Right hindlimb (tissue), 1 donor: ENCODE results near the gene RNF151.

ENCODE experiments used
- DNase-seq: peaks from one replicate; pipeline ENCODE4 v3.0.0-alpha.2; 2018

Gene RNF151

DNA sequence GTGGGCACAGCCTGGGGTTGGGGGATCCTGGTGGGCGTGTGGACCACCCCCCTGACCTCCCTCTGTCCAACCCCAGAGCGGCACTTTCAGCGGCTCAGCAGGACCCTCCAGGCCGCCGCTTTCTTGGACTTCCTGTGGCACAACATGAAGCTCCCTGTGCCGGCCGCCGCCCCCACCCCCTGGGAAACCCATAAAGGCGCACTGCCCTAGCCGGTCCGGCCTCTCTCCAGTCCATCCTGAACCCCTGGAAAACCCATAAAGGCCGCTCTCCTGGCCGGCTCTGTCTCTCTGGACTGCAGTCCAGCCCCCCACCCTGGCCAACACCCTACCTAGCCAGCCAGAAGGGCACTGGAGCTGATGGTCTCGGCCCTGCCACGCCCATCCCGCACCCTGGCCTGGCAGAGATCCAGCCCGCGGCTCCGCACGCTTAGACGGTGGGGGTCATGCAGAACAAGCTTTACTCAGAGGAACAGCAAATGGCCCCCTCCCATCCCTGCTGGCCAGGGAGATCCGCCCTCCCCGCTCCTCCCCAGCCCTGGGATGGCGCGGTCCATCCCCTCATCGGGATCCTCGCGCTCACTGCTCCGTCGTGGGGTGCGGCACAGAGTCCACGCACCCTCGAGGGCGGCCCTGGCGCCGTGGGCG, 11.9 kb downstream of the RNF151 start:
- DNase-seq = no peak

DNA sequence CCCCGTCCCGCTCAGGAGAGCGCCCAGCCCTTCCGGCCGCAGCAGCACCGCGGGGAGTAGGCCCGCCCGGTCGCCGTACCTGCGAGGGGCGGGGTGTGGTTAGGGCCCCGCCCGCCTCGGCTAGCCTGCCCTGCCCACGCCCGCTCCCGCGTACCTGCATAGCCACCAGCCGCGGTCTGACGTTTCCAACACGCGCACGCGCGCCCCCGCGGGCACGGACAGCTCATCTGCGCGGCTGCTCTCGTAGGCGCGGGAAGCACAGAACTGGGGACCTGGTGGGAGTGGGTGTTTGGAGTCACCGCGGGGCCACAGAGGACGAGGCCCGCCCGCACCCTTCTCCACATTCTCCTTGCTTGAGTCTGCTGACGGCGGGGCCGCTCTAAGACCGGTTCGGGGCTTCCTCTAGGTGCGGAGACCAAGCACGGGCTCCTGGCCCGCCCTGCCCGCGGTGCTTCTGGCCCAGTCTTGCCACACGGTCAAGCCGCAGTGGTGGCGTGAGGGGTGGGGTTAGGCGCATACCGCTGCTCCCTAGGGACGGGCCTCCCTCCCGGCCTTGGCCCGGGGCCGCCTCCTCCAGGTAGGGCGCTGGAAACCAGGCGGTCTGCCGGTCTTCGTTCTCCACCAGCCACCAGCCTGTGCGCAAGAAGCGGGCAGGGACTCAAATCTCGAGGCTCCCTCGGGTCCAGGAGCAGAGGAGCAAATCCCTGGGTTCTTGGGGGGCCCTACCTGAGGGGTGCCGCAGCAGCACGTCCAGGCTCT, 12.8 kb downstream of the RNF151 start:
- no peak for DNase-seq

DNA sequence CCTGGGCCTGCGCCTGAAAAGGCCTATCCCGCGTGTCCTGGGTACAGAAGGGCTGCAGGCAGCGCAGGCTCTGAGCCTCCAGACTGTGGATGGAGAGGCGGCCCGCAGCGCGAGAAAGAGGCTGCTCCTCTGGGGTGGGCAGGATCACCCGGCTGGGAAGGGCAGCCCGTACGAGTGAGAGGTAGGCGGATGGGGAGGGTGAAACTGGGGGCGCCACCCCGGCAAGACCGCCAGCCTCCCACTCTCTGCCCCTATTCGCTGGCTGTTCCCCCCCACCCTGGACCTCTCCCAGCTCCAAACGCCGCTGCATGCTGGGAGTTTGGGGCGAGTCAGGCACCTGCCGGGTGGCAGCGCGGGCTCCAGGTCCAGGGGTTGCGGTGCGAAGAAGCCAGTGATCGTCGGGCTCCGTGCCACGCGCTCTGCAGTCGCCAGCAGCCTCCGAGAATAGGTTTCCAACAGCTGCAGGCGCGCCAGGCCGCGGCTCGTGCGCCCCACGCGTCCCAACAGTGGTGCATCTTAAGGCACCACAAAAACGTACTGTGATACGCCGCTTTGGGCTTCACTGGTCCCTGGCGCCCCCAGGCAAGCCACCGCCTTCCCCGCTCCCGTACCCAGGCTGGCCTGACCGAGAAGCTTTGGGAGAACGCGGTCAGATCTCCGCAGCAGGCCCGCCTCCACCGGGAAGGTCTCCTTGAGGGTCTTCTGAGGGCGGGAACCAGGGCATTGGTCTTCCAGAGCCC, 13.5 kb downstream of the RNF151 start:
- no peak for DNase-seq

DNA sequence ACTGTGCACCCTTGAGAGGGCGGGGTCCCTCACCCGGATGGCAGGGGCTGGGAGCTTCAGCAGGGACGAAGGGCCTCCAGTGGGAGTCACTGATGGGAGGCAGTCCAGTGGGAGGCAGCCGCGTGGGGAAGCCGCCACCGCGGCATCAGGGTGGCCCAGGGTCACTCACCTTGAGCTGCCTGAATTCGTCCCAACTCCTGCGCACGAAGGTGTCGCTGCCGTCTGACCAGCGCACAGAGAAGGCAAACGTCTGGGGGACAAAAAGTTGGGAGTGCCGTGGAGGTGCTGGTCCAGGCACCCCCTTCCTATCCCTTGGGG, 14.1 kb downstream of the RNF151 start:
- DNase-seq = no peak

DNA sequence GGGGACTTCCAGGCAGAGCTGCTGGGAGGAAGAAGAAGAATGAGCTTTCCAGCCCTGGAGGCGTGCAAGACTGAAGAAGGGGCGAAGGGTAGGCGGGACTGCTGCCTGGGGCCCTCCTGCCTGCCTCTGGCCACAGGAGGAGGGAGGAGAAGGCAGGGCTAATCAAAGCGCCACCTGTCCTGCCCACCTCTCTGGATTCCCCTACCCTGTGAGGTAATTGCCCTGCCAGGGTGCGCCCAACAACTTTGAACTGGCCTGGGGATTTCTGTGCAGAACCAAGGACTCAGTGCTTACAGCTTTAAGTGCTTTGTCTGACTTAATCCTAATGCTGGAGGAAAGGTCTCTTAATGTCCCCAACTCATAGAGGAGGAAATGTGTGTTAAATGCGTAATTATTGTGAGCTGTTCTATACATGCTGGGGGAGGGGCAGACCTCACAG, 14.8 kb downstream of the RNF151 start, which contains the start of gene NOXO1:
NOXO1 (minus strand) TSS at position 72 of the 439 bp plus-strand sequence. CDS start 290 bp downstream, outside the sequence.
- no peak for DNase-seq

DNA sequence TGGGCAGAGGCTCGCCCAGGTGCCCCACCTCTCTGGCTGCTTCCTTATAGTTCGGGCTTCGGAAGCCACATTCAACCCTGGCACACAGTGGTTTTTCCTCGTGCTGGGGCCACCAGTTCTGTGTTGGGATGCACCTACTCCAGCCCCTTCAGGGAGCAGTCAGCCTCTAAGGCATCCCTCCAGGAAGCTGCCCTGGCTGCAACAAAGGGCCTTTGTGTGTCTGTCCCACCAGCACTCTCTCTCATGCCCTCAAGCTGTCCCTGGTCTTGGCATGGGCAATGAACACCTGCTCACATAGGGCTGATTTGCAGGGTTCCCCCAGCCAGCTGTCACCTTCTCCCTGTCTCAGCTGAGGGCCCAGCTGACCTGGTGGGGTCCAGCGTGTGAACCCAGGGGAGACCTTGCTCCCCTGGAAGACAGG, 15.4 kb downstream of the RNF151 start:
- peak; percentile 58 for DNase-seq

DNA sequence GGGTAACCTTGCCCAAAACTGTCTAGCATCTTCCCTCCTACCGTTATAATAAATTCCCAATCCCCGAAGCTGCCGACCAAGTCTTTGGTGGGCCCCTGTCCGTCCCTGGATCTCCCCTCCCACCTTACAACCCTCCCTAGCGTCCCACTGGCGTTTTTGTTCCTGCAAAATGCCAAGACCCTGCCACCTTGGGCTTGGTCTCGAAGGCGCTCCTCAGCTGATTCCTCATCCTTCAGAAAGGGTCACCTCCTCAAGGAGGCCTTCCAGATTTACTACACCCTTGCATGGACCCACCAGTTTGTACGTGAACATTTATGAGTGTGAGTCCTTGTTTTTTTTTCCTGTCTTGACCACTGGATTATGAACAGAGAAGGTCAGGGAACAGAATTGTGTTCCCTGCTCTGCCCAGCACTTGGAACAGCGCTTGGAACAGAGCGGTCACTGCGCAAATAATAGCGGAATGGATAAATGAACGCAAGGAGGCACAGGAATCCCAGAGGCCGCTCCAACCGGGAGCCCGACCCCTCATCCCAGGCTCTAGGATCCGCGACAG, 16.4 kb downstream of the RNF151 start:
- no peak for DNase-seq

DNA sequence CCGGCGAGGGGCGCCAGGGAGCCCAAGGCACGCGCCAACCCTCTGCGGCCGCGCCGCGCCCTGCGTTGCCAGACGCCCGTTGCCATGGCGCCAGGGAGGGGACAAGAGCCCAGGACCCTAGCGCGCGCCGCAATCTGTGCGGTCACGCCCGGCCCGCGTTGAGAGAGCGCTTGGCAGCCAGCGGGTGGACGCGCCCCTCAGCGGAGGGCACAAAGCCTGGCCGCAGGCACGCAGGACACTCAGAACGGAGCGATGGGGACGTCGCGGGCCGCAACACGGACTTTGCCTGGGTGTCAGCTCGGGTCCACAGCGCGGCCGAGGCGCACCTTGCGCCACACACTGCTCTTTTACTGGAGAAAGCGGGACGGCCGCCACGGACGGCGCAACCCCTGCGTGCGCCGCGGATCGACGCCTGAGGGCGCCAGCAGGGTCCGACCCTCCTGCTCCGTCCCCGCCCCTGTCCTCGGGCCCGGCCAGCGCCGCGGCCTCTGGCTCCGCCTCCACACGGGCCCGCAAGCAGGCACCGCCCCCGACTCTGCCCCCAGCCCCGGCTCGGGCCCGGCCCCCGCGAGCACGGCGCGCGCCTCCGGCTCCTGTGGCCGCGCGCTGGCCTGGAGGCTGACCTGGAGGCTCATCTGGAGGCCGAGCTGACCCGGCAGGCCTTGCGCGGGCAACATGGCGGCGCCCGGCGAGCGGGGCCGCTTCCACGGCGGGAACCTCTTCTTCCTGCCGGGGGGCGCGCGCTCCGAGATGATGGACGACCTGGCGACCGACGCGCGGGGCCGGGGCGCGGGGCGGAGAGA, 17.1 kb downstream of the RNF151 start, which contains the start of gene GFER:
GFER (plus strand) TSS at position 650 of the 803 bp plus-strand sequence; CDS start at position 676, 26 bp downstream.
- peak; percentile 95 for DNase-seq

DNA sequence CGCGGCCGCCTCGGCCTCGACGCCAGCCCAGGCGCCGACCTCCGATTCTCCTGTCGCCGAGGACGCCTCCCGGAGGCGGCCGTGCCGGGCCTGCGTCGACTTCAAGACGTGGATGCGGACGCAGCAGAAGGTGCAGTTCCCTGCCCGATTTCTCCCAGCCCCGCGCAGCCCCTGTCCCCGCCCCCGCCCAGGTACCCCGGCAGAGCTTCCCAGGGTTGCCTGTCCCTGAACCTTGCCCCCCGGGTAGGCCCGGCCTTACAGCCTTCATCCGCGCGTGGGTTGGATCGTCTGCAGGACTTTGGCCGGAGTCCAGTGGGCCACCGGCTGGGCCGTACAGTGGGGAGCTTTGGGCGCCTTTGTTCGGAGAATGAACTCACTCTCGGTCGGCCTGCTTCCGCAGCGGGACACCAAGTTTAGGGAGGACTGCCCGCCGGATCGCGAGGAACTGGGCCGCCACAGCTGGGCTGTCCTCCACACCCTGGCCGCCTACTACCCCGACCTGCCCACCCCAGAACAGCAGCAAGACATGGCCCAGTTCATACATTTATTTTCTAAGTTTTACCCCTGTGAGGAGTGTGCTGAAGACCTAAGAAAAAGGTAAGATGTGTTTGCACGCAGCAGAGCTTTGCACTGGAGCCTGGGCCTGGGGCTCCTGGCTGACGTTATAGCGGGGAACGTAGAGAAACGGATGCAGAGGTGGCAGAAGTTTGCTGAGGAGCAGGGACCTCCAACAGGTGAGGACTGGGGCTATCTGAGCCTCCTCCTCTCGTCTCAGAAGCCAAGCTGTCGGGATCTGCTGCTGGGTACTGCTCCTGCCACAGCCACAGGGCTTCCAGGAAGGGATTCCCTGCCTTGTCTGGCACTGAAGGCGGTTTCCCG, 17.9 kb downstream of the RNF151 start:
- DNase-seq = no peak

DNA sequence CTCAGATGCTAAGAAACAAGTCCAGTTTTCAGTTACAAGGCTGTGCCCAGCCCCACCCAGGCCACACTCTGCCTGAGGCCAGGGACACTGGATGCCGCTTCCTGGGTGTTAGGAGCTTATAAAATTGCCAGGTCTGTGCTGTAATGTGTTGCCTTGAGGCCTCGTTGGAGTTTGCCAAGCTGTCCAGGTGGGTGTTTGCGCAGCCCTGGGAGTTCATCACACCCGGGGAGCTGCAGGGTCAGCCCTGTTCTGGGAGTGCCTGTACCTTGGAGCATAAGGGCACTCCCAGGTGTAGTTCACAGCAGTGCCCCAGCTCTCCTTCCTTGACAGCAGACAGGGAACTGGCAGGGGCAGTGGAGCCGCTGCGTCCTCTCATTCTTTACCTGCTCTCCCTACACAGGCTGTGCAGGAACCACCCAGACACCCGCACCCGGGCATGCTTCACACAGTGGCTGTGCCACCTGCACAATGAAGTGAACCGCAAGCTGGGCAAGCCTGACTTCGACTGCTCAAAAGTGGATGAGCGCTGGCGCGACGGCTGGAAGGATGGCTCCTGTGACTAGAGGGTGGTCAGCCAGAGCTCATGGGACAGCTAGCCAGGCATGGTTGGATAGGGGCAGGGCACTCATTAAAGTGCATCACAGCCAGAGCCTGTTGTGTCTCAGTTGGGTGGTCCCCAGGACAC, 19.0 kb downstream of the RNF151 start:
- no peak for DNase-seq

DNA sequence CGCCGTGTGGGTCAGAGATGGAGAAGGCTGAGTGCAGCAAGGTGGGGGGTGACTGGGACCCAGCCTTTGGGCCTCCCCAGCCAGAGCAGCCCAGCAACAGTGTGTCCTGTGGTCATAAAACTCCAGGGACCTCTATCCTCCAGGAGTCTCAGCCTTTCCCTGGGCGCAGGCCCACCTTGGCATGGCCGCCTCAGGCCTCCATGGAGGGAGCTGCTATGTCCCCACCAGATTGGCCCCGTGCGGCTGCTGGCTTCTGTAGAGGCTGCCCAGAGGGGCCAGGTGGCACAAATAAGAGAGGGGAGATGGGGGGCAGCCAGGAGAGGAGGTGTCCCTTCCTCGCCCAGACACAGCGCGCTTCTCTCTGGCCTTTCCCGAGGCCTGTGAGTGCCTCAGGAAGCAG, 20.5 kb downstream of the RNF151 start:
- DNase-seq = no peak

DNA sequence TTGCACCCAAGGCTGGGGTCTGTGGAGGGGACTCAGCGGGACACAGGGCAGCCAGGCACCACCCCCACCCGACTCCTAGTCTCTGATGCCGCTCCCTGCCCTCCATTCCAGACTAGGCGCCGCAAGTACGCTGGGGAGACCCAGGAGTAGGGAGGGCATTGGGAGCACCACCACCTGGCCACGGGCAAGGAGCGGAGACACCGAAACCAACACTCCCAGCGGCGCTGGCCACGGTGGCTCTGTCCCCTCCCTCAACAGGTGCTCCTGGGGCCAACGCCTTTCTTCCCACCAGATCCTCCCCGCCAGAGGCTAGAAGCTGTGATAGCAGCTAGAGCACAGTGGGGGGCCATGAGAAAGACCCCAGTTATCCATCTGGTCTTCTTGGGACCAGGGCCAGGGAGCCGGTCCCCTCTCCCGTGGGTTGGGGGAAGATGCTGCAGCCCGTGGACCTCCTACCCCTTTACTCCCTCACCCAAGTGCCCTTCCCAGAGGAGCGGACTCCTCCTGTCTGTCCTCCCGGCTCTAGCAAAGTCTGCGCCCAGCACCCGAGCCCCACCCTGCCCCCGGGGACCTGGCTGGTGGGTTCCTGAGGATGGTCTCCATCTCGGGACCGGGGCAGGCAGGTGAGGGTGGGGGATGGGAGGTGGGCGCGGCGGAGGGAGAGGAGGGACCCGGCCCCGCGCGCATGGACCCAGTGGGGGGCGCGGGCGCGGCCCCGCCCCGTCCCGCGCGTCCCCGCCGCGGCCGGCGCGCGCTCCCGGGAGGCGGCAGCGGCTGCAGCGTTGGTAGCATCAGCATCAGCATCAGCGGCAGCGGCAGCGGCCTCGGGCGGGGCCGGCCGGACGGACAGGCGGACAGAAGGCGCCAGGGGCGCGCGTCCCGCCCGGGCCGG, 22.8 kb downstream of the RNF151 start, which contains the start of gene SYNGR3:
SYNGR3 (plus strand) TSS at position 762 of the 892 bp plus-strand sequence. CDS start 133 bp downstream, outside the sequence.
- no peak for DNase-seq

DNA sequence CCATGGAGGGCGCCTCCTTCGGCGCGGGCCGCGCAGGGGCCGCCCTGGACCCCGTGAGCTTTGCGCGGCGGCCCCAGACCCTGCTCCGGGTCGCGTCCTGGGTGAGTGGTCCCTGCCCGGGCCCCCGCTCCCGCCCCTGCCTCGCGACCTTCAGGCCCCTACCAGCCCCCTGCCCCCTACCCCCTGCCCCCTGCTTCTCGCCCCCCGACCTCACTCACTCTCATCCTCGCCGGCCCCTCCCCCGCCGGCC, 23.4 kb downstream of the RNF151 start:
- no peak for DNase-seq

DNA sequence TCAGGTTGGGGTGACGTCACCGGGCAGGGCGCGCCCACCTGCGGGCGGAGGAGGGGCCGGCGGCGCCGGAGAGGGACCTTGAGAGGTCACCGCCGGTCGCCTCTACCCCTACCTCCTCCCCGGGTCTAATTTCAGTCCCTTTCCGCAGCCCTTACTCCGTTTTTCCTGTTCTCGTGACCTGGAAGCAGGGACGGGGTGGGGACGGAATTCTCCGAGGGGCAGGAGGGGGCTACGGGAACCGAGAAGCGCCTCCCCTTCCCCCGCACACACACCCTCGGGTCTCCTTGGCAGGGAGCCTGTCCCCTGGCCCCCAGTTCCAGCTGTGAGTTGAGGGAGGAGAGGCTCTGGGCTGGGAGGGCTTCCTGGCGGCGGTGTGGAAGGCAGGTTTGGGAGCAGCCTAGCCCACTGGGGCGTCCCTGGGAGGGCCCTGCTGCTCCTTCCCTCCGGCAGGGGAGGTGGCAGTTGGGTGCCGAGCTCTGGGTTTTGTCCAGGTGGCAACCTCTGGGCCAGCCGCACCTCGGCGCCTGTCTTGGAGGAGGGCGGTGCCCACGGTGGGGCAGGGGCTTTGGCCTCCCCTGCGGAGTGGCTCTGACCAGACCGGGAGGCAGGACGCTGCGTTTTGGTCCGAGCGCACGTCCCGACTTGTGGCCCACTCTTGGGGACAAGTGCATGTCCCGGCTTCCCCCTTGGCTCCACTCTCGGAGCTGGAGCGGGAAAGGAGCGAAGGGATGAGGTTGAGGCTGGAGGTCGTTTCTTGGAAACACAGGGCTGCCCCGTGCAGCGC, 23.9 kb downstream of the RNF151 start:
- no peak for DNase-seq

DNA sequence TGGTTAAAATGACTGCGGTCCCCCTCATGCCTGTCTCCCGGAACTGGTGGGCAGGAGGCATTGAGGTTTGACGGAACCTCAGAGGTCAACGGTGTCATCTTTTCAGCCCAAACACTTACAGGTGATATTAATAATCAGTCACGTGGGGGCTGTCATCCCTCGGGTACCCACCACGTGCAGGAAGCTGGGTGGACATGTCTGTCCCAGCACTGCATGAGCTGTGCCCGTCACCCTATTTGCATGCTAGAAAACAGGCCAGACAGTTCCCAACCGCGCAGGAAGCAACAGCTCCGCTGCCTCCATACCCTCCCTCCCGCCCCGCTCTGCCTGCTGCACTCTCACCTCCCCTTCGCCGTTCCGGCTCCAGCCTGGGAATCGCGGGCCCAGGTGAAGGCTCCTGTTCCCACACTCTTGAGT, 24.5 kb downstream of the RNF151 start:
- DNase-seq = no peak

DNA sequence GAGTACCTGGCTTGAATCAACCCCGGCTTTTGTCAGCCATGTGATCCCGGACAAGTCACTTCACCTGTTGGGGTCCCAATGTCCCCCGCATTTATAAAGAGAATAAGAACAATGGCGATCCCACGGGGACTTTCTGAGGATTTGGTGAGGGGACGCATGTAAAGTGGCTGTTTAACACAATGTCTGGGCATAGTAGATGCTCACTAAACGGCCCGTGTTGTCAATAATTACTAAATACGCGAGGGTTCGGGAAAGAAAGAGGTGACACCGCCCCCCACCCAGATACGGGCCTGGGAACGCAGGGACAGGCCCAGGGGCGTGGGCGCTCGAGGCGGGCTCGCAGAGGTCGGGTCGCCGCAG, 24.9 kb downstream of the RNF151 start:
- no peak for DNase-seq

DNA sequence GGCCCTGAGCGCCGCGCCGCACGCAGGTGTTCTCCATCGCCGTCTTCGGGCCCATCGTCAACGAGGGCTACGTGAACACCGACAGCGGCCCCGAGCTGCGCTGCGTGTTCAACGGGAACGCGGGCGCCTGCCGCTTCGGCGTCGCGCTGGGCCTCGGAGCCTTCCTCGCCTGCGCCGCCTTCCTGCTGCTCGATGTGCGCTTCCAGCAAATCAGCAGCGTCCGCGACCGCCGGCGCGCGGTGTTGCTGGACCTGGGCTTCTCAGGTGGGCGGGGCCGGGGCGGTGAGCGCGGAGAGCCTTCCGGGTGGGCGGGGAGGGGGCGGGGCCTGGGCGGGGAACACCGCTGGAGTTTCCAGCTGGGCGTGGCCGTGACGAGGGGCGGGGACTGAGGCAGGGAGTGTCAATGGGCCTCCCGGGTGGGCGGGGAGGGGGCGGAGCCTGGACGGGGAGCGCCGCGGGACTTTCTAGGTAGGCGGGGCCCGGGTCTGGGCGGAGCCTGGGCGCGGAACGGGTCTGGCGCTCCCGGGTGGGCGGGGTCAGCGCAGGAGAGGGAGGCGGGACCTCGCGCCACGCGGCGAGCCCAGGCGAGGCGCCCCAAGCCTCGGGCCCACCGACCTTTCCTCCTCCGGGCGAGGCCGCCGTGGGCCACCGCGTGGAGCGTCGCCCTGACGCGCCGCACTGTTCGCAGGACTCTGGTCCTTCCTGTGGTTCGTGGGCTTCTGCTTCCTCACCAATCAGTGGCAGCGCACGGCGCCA, 25.5 kb downstream of the RNF151 start:
- peak; percentile 95 for DNase-seq

DNA sequence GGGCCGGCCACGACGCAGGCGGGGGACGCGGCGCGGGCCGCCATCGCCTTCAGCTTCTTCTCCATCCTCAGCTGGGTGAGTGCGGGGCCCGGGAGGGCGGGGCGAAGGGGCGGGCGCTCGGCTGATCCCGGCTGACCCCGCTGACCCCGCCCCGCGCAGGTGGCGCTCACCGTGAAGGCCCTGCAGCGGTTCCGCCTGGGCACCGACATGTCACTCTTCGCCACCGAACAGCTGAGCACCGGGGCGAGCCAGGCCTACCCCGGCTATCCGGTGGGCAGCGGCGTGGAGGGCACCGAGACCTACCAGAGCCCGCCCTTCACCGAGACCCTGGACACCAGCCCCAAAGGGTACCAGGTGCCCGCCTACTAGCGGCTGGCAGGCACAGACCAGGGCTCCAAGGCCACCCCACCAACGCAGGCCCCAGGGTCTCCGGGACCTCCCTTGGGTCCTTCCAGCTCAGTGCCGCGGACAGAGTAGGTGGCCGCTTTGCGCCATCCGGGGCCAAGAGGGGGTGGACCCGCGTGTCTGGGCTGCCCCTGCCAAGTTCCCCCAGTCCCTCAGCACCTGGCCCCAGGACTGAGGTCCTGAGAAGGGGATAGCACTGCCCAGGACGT, 26.2 kb downstream of the RNF151 start:
- no peak for DNase-seq
